HG03342 (cell line): ENCODE measurements around the gene MT1G.
"Not testable (repeated sequence)": the region's sequence is repeated elsewhere in the genome, so short reads cannot be mapped to it uniquely, and the experiment has no call there.

ENCODE experiments used
- ATAC-seq: cut with Tn5 transposase; IDR thresholded peaks from one replicate; pipeline ENCODE4 v1.9.1; 2021; ENCODE audit warnings: mild to moderate bottlenecking, moderate library complexity; ENCODE audit not compliant: unreplicated experiment

The MT1G gene

GRCh38 chr16:56684926-56685590, 17.2 kb upstream of the MT1G start:
- ATAC-seq: no peak

GRCh38 chr16:56684256-56684925, 16.5 kb upstream of the MT1G start:
- no peak for ATAC-seq

GRCh38 chr16:56683424-56684172, 15.7 kb upstream of the MT1G start:
- no peak for ATAC-seq

GRCh38 chr16:56682703-56683397, 15.0 kb upstream of the MT1G start:
- ATAC-seq: no peak

GRCh38 chr16:56681939-56682702, 14.3 kb upstream of the MT1G start, which contains the start of gene MT1X:
Gene MT1X, plus strand, starts transcription at chr16:56682470. Its CDS starts 71 bp downstream, at chr16:56682541.
- peak; percentile 98 for ATAC-seq

- ATAC-seq: no peak
Observed at GRCh38 chr16:56679818-56680217, 12.0 kb upstream of the MT1G start.

- no peak for ATAC-seq
Observed at GRCh38 chr16:56679078-56679730, 11.3 kb upstream of the MT1G start.

- ATAC-seq: no peak
Observed at GRCh38 chr16:56677474-56677873, 9.6 kb upstream of the MT1G start.

- ATAC-seq: no peak
Observed at GRCh38 chr16:56675685-56676210, 7.9 kb upstream of the MT1G start.

- ATAC-seq: not testable (repeated sequence)
Observed at GRCh38 chr16:56674570-56674969, 6.7 kb upstream of the MT1G start.

GRCh38 chr16:56673921-56674320, 6.1 kb upstream of the MT1G start:
- ATAC-seq: no peak

GRCh38 chr16:56672761-56673536, 5.1 kb upstream of the MT1G start:
- no peak for ATAC-seq

GRCh38 chr16:56672171-56672570, 4.3 kb upstream of the MT1G start:
- not testable (repeated sequence) for ATAC-seq

GRCh38 chr16:56671691-56672090, 3.8 kb upstream of the MT1G start:
- not testable (repeated sequence) for ATAC-seq

- no peak for ATAC-seq
Observed at GRCh38 chr16:56670620-56670934, 2.7 kb upstream of the MT1G start.

GRCh38 chr16:56669840-56670619, 2.2 kb upstream of the MT1G start:
- no peak for ATAC-seq

- no peak for ATAC-seq
Observed at GRCh38 chr16:56669005-56669839, 1.4 kb upstream of the MT1G start, which contains the start of gene MT1H. Gene MT1H, plus strand, starts transcription at chr16:56669814. Its CDS starts 71 bp downstream, at chr16:56669885.
